Breast epithelium (tissue), 3 donors: Measurements from ENCODE around the gene SLC4A4.

Source experiments
- CTCF ChIP-seq, 3 donors: fragments of 450-650 bp; IDR thresholded peaks; one replicate each; pipeline ENCODE4 v1.5.1; 2016 to 2017; ENCODE audit warnings: antibody characterized with exemption in 3 of 3, mild to moderate bottlenecking in 3 of 3, moderate library complexity in 3 of 3
- POLR2A ChIP-seq: fragments of 450-650 bp; IDR thresholded peaks from one replicate; pipeline ENCODE4 v1.6.1; 2016; ENCODE audit warnings: antibody characterized with exemption, mild to moderate bottlenecking, moderate library complexity
- POLR2AphosphoS5 ChIP-seq, 3 donors: sonication (generic); formaldehyde crosslinking; IDR thresholded peaks; one replicate each; pipeline ENCODE4 v1.6.1; 2017; ENCODE audit warnings: antibody characterized with exemption in 3 of 3

- TF ChIP-seq CTCF (IDR thresholded peaks at IDR 0.05) (no peak), POLR2AphosphoS5 (IDR thresholded peaks at IDR 0.05) (no peak), POLR2A (no peak)
Observed at GRCh38 chr4:71566856-71567255, 228.0 kb downstream of the SLC4A4 start.
